Measurements from ENCODE around the gene ACAA2.
"Not testable (repeated sequence)": the region's sequence is repeated elsewhere in the genome, so short reads cannot be mapped to it uniquely, and the experiment has no call there.

ACAA2 gene

DNA sequence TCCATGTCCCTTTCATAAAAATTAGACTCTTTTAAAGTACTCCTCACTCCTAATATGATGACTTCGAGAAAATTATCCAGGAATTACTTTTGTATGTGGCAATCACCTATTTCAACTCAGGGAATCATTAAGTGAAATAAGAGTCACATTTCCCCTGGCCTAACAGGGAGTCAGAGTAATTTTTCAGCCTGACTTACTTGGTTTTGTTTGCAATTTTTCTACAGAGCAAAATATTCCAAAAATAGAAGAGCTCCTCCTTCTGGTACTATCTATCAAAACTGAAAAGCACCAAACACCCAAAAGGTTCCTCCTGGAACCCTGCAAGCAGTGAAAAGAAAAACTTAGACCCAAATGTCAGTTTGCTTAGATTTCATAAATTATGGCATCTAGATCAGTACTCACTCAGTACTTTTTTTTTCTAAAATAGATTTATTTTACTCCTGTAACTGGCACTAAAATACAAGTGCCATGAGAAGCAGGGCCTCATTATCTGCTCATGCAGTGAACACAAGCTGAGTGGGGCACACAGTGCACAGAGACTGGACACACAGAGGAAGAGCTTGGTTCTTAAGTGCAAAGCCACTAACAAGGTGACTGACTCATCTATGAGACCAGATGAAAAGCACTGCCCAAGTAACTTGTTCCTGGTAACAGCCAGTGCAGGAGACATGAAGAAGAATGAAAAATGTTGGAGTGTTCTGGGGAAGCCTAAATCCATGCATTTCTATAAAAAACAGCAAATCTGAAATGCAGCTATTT, 28.7 kb downstream of the ACAA2 start:
- TF ChIP-seq POLR2AphosphoS5 (IDR thresholded peaks at IDR 0.05; ENCODE audit: low read depth) (no peak), GABPA (IDR thresholded peaks at IDR 0.05; ENCODE audit: low read depth) (no peak), SPI1 (IDR thresholded peaks at IDR 0.05; ENCODE audit: borderline replicate concordance, low read depth) (no peak)
- TF ChIP-seq, protein P1, sequence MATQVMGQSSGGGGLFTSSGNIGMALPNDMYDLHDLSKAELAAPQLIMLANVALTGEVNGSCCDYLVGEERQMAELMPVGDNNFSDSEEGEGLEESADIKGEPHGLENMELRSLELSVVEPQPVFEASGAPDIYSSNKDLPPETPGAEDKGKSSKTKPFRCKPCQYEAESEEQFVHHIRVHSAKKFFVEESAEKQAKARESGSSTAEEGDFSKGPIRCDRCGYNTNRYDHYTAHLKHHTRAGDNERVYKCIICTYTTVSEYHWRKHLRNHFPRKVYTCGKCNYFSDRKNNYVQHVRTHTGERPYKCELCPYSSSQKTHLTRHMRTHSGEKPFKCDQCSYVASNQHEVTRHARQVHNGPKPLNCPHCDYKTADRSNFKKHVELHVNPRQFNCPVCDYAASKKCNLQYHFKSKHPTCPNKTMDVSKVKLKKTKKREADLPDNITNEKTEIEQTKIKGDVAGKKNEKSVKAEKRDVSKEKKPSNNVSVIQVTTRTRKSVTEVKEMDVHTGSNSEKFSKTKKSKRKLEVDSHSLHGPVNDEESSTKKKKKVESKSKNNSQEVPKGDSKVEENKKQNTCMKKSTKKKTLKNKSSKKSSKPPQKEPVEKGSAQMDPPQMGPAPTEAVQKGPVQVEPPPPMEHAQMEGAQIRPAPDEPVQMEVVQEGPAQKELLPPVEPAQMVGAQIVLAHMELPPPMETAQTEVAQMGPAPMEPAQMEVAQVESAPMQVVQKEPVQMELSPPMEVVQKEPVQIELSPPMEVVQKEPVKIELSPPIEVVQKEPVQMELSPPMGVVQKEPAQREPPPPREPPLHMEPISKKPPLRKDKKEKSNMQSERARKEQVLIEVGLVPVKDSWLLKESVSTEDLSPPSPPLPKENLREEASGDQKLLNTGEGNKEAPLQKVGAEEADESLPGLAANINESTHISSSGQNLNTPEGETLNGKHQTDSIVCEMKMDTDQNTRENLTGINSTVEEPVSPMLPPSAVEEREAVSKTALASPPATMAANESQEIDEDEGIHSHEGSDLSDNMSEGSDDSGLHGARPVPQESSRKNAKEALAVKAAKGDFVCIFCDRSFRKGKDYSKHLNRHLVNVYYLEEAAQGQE (IDR thresholded peaks at IDR 0.05; ENCODE audit: insufficient replicate concordance, low read depth), result no peak
- TF ChIP-seq, protein P2, sequence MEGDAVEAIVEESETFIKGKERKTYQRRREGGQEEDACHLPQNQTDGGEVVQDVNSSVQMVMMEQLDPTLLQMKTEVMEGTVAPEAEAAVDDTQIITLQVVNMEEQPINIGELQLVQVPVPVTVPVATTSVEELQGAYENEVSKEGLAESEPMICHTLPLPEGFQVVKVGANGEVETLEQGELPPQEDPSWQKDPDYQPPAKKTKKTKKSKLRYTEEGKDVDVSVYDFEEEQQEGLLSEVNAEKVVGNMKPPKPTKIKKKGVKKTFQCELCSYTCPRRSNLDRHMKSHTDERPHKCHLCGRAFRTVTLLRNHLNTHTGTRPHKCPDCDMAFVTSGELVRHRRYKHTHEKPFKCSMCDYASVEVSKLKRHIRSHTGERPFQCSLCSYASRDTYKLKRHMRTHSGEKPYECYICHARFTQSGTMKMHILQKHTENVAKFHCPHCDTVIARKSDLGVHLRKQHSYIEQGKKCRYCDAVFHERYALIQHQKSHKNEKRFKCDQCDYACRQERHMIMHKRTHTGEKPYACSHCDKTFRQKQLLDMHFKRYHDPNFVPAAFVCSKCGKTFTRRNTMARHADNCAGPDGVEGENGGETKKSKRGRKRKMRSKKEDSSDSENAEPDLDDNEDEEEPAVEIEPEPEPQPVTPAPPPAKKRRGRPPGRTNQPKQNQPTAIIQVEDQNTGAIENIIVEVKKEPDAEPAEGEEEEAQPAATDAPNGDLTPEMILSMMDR (IDR thresholded peaks at IDR 0.05; ENCODE audit: insufficient read depth, low read length), result no peak
- DNase-seq (ENCODE audit: low read depth in 1 of 2, low spot score in 1 of 2), result no peak
- Histone ChIP-seq H3K27me3 (ENCODE audit: insufficient read depth, poor library complexity, severe bottlenecking) (peaks cover 8% of the 10 kb centered on the region), H3K4me3 (replicated peaks; ENCODE audit: insufficient read depth, low read length) (no peak overlapping the region), H3K27ac (replicated peaks) (no peak overlapping the region)

DNA sequence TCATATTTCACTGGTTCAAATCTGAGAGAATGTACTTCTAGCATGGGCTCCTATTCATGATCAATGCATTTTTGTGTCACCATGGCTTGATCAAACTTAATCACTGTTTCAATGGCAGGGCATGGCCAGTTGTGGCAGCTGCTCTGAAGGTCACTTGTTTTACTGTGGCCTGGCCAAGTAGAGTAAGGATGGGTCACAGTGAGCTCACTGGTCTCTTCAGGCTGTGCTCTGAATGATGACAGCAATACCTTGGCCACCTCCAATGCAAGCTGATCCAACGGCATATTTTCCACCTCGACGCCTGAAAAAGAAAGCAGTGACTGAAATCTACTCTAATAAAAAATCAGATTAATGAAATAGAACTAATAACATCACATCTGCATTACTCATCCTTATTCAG, 29.7 kb downstream of the ACAA2 start:
- H3K27ac ChIP-seq (replicated peaks), result not testable (repeated sequence)

DNA sequence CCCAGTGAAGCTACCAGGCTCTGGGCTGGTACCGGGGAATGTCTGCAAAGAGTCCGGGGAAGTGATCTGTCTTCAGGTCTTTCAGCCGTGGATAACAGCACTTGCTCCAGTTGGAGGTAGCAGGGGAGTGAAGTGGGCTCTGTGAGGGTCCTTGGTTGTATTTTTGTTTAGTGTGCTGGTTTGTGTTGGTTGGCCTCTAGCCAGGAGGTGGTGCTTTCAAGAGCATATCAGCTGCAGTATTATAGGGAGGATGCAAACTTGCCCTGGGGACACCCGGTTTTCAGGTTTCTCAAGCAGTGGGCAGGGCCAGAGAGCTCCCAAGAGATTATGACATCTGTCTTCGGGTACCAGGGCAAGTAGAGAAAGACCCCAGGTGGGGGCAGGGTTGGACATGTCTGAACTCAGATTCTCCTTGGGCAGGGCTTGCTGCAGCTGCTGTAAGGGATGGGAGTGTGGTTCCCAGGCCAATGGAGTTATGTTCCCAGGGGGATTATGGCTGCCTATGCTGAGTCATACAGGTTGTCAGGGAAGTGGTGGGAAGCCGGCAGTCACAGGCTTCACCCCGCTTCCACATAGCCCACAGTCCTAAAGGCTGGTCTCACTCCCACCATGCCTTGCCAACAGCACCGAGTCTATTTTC, 34.4 kb downstream of the ACAA2 start:
- Histone ChIP-seq H3K27ac (replicated peaks) (no peak overlapping the region), H3K4me3 (replicated peaks; ENCODE audit: insufficient read depth, low read length) (no peak overlapping the region), H3K27me3 (ENCODE audit: insufficient read depth, poor library complexity, severe bottlenecking) (peaks cover 6% of the 10 kb centered on the region)
- DNase-seq (ENCODE audit: low read depth in 1 of 2, low spot score in 1 of 2), result no peak
- TF ChIP-seq, protein P1 (IDR thresholded peaks at IDR 0.05; ENCODE audit: insufficient replicate concordance, low read depth), result no peak

More for the DNA sequence above, 29.7 kb downstream of the ACAA2 start:
- H3K4me3 ChIP-seq (replicated peaks; ENCODE audit: insufficient read depth, low read length); H3K27me3 ChIP-seq (ENCODE audit: insufficient read depth, poor library complexity, severe bottlenecking); DNase-seq (ENCODE audit: low read depth in 1 of 2, low spot score in 1 of 2): not testable (repeated sequence)

DNA sequence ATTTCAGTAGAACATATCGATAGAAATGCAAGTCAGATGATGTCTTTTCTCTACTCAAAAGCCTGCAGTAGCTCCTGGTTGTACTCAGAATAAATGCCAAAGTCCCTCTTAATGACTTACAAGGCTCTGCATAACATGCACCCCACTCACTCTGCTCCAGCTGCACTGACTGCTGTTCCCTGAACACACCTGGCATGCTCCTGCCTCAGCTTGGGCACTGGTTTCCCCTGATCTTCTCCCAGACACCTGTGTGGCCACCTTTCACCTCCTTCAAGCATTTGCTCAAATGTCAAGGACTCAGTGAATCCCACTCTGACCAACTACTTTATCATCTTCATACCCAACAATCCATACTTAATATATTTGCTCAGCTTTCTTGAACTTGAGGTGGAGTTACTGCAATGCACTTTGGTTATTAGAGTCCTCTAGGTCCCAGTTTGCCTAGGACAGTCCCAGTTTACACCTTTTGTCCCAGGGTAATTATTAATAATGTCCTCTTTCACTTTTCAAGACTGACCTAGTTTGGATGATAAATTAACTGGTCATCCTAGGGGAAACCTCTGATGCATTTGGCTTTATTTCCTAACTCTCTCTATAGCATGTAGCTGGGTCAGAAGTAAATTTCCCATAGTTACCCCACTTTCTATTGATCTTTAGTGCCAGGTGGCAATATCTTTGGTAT, 44.1 kb downstream of the ACAA2 start:
- DNase-seq (ENCODE audit: low read depth in 1 of 2, low spot score in 1 of 2), result no peak
- Histone ChIP-seq H3K4me3 (replicated peaks; ENCODE audit: insufficient read depth, low read length) (no peak overlapping the region), H3K27ac (replicated peaks) (no peak overlapping the region), H3K27me3 (ENCODE audit: insufficient read depth, poor library complexity, severe bottlenecking) (peaks cover 11% of the 10 kb centered on the region)
- TF ChIP-seq, protein P1 (IDR thresholded peaks at IDR 0.05; ENCODE audit: insufficient replicate concordance, low read depth), result no peak
- TF ChIP-seq POLR2AphosphoS5 (IDR thresholded peaks at IDR 0.05; ENCODE audit: low read depth), result no peak
- TF ChIP-seq, protein P2 (IDR thresholded peaks at IDR 0.05; ENCODE audit: insufficient read depth, low read length), result no peak
- TF ChIP-seq SPI1 (IDR thresholded peaks at IDR 0.05; ENCODE audit: borderline replicate concordance, low read depth), result no peak
- no peak for TF ChIP-seq GABPA (IDR thresholded peaks at IDR 0.05; ENCODE audit: low read depth)
